Measurements from ENCODE around the gene TM2D3.
A peak's percentile ranks its signal among the peaks of the same experiment; 100 is the strongest.

The TM2D3 gene

DNA sequence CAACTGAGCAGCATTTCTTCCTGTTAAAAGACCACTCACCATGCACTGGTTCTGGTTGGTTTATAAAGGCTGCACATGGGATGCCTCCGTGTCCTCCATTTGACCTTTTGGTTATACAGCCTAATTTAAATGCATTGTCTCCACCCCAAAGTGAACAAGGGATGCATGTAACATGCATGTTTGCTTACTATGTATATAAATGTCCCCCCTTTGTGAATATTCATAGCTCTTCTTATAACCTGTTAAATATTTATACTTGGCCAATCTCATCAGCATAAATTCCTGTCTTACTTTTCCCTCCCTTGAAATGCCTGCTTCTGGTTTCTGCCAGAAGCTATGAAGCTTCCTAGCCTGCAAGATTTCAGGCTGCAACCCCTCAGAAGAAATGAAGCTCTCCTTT lies 44.6 kb upstream of the TM2D3 start:
- TF ChIP-seq, protein P1, sequence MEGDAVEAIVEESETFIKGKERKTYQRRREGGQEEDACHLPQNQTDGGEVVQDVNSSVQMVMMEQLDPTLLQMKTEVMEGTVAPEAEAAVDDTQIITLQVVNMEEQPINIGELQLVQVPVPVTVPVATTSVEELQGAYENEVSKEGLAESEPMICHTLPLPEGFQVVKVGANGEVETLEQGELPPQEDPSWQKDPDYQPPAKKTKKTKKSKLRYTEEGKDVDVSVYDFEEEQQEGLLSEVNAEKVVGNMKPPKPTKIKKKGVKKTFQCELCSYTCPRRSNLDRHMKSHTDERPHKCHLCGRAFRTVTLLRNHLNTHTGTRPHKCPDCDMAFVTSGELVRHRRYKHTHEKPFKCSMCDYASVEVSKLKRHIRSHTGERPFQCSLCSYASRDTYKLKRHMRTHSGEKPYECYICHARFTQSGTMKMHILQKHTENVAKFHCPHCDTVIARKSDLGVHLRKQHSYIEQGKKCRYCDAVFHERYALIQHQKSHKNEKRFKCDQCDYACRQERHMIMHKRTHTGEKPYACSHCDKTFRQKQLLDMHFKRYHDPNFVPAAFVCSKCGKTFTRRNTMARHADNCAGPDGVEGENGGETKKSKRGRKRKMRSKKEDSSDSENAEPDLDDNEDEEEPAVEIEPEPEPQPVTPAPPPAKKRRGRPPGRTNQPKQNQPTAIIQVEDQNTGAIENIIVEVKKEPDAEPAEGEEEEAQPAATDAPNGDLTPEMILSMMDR (IDR thresholded peaks at IDR 0.05; ENCODE audit: borderline replicate concordance, extremely low read depth, low read length, poor library complexity, severe bottlenecking): no peak
- no peak for TF ChIP-seq EZH2 (IDR thresholded peaks at IDR 0.05; ENCODE audit: borderline replicate concordance, low read depth, low read length, severe bottlenecking)
- ATAC-seq (ENCODE audit: insufficient read depth, low read depth): no peak

DNA sequence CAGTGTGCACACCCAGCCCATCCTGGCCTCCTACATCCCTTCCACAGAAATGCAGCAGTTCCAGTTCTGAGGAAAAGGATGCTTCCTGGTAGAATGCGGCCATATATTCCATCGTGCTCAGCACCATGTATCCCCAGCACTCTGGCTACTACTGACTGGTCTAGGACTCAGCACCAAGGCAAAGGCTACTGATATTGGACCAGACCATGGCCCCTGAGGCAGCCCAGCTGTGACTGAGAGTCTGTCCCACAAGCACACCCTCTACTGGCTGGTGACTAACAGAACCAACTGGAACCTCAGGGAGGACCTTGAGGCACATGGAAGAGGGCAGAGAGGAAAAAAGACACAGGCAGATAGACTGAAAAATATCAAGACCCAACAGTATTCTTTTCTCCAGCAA lies 42.1 kb upstream of the TM2D3 start:
- H3K79me2 ChIP-seq (ENCODE audit: insufficient read depth, low read length): no peaks in the 10 kb centered on the region
- H3K4me1 ChIP-seq (ENCODE audit: insufficient read depth, low read length): peaks cover 18% of the 10 kb centered on the region
- H3K9me3 ChIP-seq (ENCODE audit: insufficient read depth, low read length, severe bottlenecking): no peaks in the 10 kb centered on the region
- H3K27me3 ChIP-seq (ENCODE audit: insufficient read depth, low read length, poor library complexity): no peaks in the 10 kb centered on the region
- no peak overlapping the region for H2AFZ ChIP-seq (ENCODE audit: low read depth, low read length)
- no peak for DNase-seq
- H3K36me3 ChIP-seq (ENCODE audit: insufficient read depth, low read length): 0 out of 2 replicates have a peak, but pooled peaks cover 3% of the 10 kb centered on the region
- H3K4me3 ChIP-seq (ENCODE audit: low read depth in 1 of 2, low read length in 2 of 2): no peak overlapping the region
- no peak overlapping the region for H3K27ac ChIP-seq (ENCODE audit: low read length)
- ATAC-seq (ENCODE audit: insufficient read depth, low read depth): no peak
- H3K4me2 ChIP-seq (ENCODE audit: insufficient read depth, low read length): no peak overlapping the region
- no peak for TF ChIP-seq EZH2 (IDR thresholded peaks at IDR 0.05; ENCODE audit: borderline replicate concordance, low read depth, low read length, severe bottlenecking)
- TF ChIP-seq, protein P1 (IDR thresholded peaks at IDR 0.05; ENCODE audit: borderline replicate concordance, extremely low read depth, low read length, poor library complexity, severe bottlenecking): no peak
- H3K9ac ChIP-seq (ENCODE audit: low read depth, low read length): no peak overlapping the region
- no peaks in the 10 kb centered on the region for H4K20me1 ChIP-seq (ENCODE audit: insufficient read depth, low read length)

More for the DNA sequence above, 44.6 kb upstream of the TM2D3 start:
- no peak for DNase-seq
- Histone ChIP-seq H3K9ac (ENCODE audit: low read depth, low read length) (no peak overlapping the region), H3K9me3 (ENCODE audit: insufficient read depth, low read length, severe bottlenecking) (no peaks in the 10 kb centered on the region), H3K27ac (ENCODE audit: low read length) (no peak overlapping the region), H3K4me1 (ENCODE audit: insufficient read depth, low read length) (peaks cover 18% of the 10 kb centered on the region), H3K4me3 (ENCODE audit: low read depth in 1 of 2, low read length in 2 of 2) (no peak overlapping the region), H3K4me2 (ENCODE audit: insufficient read depth, low read length) (no peak overlapping the region), H2AFZ (ENCODE audit: low read depth, low read length) (no peak overlapping the region), H3K79me2 (ENCODE audit: insufficient read depth, low read length) (no peaks in the 10 kb centered on the region), H3K27me3 (ENCODE audit: insufficient read depth, low read length, poor library complexity) (no peaks in the 10 kb centered on the region), H3K36me3 (ENCODE audit: insufficient read depth, low read length) (peaks cover 17% of the 10 kb centered on the region), H4K20me1 (ENCODE audit: insufficient read depth, low read length) (no peaks in the 10 kb centered on the region)

GRCh38 chr15:101692801-101693598 lies 40.8 kb upstream of the TM2D3 start:
- H4K20me1 ChIP-seq (ENCODE audit: insufficient read depth, low read length): no peaks in the 10 kb centered on the region
- no peak overlapping the region; the same call in 1 of the 2 replicates for H2AFZ ChIP-seq (ENCODE audit: low read depth, low read length)
- peaks cover 18% of the 10 kb centered on the region for H3K4me1 ChIP-seq (ENCODE audit: insufficient read depth, low read length)
- H3K27ac ChIP-seq (ENCODE audit: low read length): peak overlapping the region; percentile 14; the same call in 1 of the 2 replicates
- no peaks in the 10 kb centered on the region for H3K79me2 ChIP-seq (ENCODE audit: insufficient read depth, low read length)
- H3K9ac ChIP-seq (ENCODE audit: low read depth, low read length): no peak overlapping the region
- no peaks in the 10 kb centered on the region for H3K9me3 ChIP-seq (ENCODE audit: insufficient read depth, low read length, severe bottlenecking)
- H3K27me3 ChIP-seq (ENCODE audit: insufficient read depth, low read length, poor library complexity): no peaks in the 10 kb centered on the region
- H3K4me3 ChIP-seq (ENCODE audit: low read depth in 1 of 2, low read length in 2 of 2): no peak overlapping the region
- H3K4me2 ChIP-seq (ENCODE audit: insufficient read depth, low read length): no peak overlapping the region
- 0 out of 2 replicates have a peak, but pooled peaks cover 3% of the 10 kb centered on the region for H3K36me3 ChIP-seq (ENCODE audit: insufficient read depth, low read length)
- TF ChIP-seq EZH2 (IDR thresholded peaks at IDR 0.05; ENCODE audit: borderline replicate concordance, low read depth, low read length, severe bottlenecking): no peak
- TF ChIP-seq, protein P1 (IDR thresholded peaks at IDR 0.05; ENCODE audit: borderline replicate concordance, extremely low read depth, low read length, poor library complexity, severe bottlenecking): no peak
- ATAC-seq (ENCODE audit: insufficient read depth, low read depth): peak; percentile 57; the same call in 2 of the 3 replicates
- DNase-seq: peak; percentile 25

Measured in DND-41 (cell line).